ENCODE measurements around the gene DCAF15. TPM values are rescaled to one million over a fixed set of nuclear protein-coding genes. Genes with fewer than 3 reads are reported as not detected.

Gene DCAF15
- polyA plus RNA-seq, 3 donors = 2.8 to 116 (median 3.4) TPM

DNA sequence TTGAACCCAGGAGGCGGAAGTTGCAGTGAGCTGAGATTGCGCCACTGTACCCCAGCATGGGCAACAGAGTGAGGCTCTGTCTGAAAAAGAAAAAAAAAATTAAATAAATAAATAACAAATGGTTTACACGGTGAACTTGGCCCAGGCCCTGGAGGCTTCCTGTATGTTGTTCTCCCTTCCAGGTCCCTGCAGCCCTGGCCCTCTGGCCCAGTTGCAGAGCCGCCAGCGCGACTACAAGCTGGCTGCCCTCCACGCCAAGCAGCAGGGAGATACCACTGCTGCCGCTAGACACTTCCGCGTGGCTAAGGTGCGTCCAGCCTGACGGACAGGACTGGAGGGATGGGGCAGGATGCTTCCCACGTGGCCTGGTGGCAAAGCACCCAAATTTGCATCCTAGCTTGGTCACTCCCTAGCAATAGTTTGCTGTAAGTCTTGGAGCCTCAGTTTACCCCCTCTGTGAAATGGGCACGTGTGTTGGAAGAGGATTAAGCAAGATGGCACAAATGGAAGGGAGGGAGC, 34.4 kb upstream of the DCAF15 start:
- peaks cover 74 to 95% of the 10 kb centered on the region in 2 donors for H3K36me3 ChIP-seq (replicated peaks in 1 of 2; ENCODE audit: control insufficient read depth in 1 of 2, insufficient read depth in 2 of 2, low read length in 2 of 2)
- no peaks in the 10 kb centered on the region for H3K79me2 ChIP-seq (ENCODE audit: insufficient read depth, low read length)
- intact Hi-C loops (cut with micrococcal nuclease) = no loop called here
- H3K9me3 ChIP-seq (replicated peaks in 1 of 2; ENCODE audit: control insufficient read depth in 1 of 2, insufficient read depth in 1 of 2, low read length in 2 of 2) = peaks cover 11 to 13% of the 10 kb centered on the region in 2 donors
- WGBS (ENCODE audit: insufficient coverage) = 97% methylated on average over 7 of the region's 14 CpGs
- no peak overlapping the region for H3K4me2 ChIP-seq (replicated peaks; ENCODE audit: extremely low read depth, low read length, poor library complexity, severe bottlenecking)
- H3K4me1 ChIP-seq (ENCODE audit: control insufficient read depth in 1 of 2, insufficient read depth in 2 of 2, low read length in 2 of 2) = no peaks in the 10 kb centered on the region
- H3K36me3 Mint-ChIP-seq = peaks cover 62 to 89% of the 10 kb centered on the region in 2 donors
- H4K20me1 ChIP-seq (ENCODE audit: insufficient read depth, low read length) = no peaks in the 10 kb centered on the region
- no peak overlapping the region for H3K27ac ChIP-seq (ENCODE audit: low read depth in 1 of 2, low read length in 2 of 2)
- H3K4me1 Mint-ChIP-seq = no peaks in the 10 kb centered on the region
- TF ChIP-seq, protein P1, sequence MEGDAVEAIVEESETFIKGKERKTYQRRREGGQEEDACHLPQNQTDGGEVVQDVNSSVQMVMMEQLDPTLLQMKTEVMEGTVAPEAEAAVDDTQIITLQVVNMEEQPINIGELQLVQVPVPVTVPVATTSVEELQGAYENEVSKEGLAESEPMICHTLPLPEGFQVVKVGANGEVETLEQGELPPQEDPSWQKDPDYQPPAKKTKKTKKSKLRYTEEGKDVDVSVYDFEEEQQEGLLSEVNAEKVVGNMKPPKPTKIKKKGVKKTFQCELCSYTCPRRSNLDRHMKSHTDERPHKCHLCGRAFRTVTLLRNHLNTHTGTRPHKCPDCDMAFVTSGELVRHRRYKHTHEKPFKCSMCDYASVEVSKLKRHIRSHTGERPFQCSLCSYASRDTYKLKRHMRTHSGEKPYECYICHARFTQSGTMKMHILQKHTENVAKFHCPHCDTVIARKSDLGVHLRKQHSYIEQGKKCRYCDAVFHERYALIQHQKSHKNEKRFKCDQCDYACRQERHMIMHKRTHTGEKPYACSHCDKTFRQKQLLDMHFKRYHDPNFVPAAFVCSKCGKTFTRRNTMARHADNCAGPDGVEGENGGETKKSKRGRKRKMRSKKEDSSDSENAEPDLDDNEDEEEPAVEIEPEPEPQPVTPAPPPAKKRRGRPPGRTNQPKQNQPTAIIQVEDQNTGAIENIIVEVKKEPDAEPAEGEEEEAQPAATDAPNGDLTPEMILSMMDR (IDR thresholded peaks at IDR 0.05) = no peak
- no peak overlapping the region for H3K4me3 Mint-ChIP-seq
- H3K4me3 ChIP-seq (replicated peaks in 1 of 3; ENCODE audit: low read depth in 2 of 3, low read length in 3 of 3) = no peak overlapping the region
- no peak overlapping the region for H3K9ac ChIP-seq (ENCODE audit: insufficient read depth, low read length, poor library complexity, severe bottlenecking)
- peaks cover 6 to 11% (median 8%) of the 10 kb centered on the region in 7 donors for H3K9me3 Mint-ChIP-seq
- H3K27me3 ChIP-seq (ENCODE audit: control insufficient read depth in 2 of 2, insufficient read depth in 2 of 2, low read length in 2 of 2) = no peaks in the 10 kb centered on the region
- H3K27me3 Mint-ChIP-seq (ENCODE audit: low read depth in 3 of 3) = no peaks in the 10 kb centered on the region
- no peak for DNase-seq
- H2AFZ ChIP-seq (ENCODE audit: insufficient read depth, low read depth, low read length, poor library complexity, severe bottlenecking) = no peak overlapping the region
- H3K27ac Mint-ChIP-seq = no peak overlapping the region

DNA sequence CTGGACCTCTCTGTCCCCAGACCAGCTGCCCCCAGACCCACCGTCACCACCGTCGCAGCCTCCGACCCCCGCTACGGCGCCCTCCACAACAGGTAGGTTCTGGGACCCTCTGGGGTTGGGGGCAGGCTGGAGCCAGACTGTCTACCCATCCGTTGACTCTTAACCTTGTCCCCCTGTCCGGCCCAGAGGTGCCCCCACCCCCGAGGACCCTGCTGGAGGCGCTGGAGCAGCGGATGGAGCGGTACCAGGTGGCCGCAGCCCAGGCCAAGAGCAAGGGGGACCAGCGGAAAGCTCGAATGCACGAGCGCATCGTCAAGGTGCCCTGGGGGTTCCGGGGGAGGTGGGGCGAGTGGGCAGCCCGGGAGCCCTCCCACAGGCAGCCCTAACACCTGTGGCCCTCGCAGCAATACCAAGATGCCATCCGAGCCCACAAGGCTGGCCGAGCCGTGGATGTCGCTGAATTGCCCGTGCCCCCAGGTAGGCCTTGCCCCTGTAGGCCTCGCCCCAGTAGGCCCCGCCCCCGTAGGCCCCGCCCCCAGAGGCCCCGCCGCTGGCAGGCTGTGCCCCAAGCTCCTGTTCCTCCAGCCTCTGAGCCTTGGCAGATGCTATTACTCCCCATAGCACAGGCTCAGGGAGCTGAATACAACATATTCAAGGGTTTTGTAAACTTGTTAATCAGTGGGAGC, 33.4 kb upstream of the DCAF15 start:
- Histone ChIP-seq H3K27ac (ENCODE audit: low read depth in 1 of 2, low read length in 2 of 2) (no peak overlapping the region), H3K27me3 (ENCODE audit: control insufficient read depth in 2 of 2, insufficient read depth in 2 of 2, low read length in 2 of 2) (no peaks in the 10 kb centered on the region), H3K9ac (ENCODE audit: insufficient read depth, low read length, poor library complexity, severe bottlenecking) (no peak overlapping the region), H3K4me3 (replicated peaks in 1 of 3; ENCODE audit: low read depth in 2 of 3, low read length in 3 of 3) (no peak overlapping the region), H3K4me2 (replicated peaks; ENCODE audit: extremely low read depth, low read length, poor library complexity, severe bottlenecking) (no peak overlapping the region), H3K36me3 (replicated peaks in 1 of 2; ENCODE audit: control insufficient read depth in 1 of 2, insufficient read depth in 2 of 2, low read length in 2 of 2) (peaks cover 76 to 95% of the 10 kb centered on the region in 2 donors), H4K20me1 (ENCODE audit: insufficient read depth, low read length) (no peaks in the 10 kb centered on the region), H3K4me1 (ENCODE audit: control insufficient read depth in 1 of 2, insufficient read depth in 2 of 2, low read length in 2 of 2) (no peaks in the 10 kb centered on the region), H3K79me2 (ENCODE audit: insufficient read depth, low read length) (no peaks in the 10 kb centered on the region), H3K9me3 (replicated peaks in 1 of 2; ENCODE audit: control insufficient read depth in 1 of 2, insufficient read depth in 1 of 2, low read length in 2 of 2) (peaks cover 11 to 13% of the 10 kb centered on the region in 2 donors), H2AFZ (ENCODE audit: insufficient read depth, low read depth, low read length, poor library complexity, severe bottlenecking) (no peak overlapping the region)
- Mint-ChIP-seq H3K27ac (peak overlapping the region in 1 of 7 donors; percentile 25), H3K36me3 (peaks cover 64 to 89% of the 10 kb centered on the region in 2 donors), H3K4me3 (no peak overlapping the region), H3K9me3 (peaks cover 6 to 11% (median 8%) of the 10 kb centered on the region in 7 donors), H3K27me3 (ENCODE audit: low read depth in 3 of 3) (no peaks in the 10 kb centered on the region), H3K4me1 (no peaks in the 10 kb centered on the region)
- TF ChIP-seq, protein P1 (IDR thresholded peaks at IDR 0.05) = no peak
- intact Hi-C loops (cut with micrococcal nuclease) = no loop called here
- WGBS (ENCODE audit: insufficient coverage) = 97% methylated on average over 26 of the region's 34 CpGs
- no peak for DNase-seq
